Myocyte (in vitro differentiated cells): Measurements from ENCODE around the gene MVB12B. TPM values are rescaled to one million over a fixed set of nuclear protein-coding genes. Genes with fewer than 3 reads are reported as not detected.
A peak's percentile ranks its signal among the peaks of the same experiment; 100 is the strongest.

Experiments
- DNase-seq: peaks from one replicate; pipeline ENCODE4 v3.0.0-alpha.2; 2012; ENCODE audit warnings: low read depth
- total RNA-seq: library from RNA; depleted of rRNA; stranded (reverse); fragments of >200 nt; gene quantifications from 2 replicates; pipeline ENCODE4 v1.2.3, GENCODE V29; 2014

The MVB12B gene
- total RNA-seq, 1 donor from 2014 or later = 4.3 TPM

- DNase-seq = no peak
Measured at GRCh38 chr9:126401581-126401980, 75.0 kb downstream of the MVB12B start.

GRCh38 chr9:126403397-126403796 is 76.8 kb downstream of the MVB12B start:
- no peak for DNase-seq

DNA sequence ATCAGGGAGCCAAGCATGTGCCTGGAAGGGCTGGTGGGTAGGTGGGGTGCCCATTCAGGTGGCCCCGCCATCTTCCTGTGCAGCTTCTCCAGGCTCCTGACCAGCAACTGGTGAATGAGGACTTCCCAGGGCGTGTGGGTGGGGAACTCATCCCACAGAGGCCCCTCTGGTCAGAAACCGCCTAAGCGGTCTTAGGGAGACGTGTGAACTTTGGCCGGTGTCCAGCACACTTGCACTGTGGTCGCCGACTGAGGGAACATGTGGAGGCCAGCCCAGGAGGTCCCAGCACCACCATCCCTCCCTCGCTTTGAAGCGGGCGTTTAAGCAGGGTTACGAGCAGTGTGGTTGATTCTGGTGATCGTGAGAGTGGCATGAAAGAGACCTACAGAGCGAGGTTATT is 77.8 kb downstream of the MVB12B start:
- DNase-seq = no peak

DNA sequence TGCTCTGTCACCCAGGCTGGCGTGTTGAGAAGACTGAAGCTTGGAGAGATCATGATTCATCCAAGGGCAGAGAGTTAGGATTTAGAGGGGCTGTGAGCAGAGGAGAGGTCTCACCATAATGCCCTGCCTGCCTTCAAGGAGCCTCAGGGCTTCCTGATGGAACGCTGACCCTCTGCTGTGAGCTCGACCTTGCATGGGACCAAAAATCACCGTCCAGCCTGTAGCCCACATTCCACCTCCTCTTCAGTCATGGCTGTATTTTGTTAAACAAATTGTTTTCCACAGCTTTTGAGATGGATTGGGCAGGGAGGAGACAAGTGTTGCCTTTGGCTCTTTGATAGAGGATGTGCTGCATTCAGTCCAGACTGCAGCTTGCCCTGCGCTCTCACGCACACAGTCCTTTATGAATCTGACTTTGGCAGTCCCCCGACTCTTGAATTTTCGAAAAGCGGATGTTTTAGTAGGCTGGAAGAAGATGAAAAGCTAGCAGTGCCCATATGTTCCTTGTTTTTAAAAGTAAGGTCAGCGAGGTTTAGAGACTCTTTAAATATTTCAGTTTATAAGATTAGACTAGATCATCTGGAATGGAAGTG is 79.5 kb downstream of the MVB12B start:
- DNase-seq = no peak

- DNase-seq = no peak
Measured at GRCh38 chr9:126407114-126407870, 80.7 kb downstream of the MVB12B start.

- no peak for DNase-seq
Measured at GRCh38 chr9:126408004-126408403, 81.4 kb downstream of the MVB12B start.

DNA sequence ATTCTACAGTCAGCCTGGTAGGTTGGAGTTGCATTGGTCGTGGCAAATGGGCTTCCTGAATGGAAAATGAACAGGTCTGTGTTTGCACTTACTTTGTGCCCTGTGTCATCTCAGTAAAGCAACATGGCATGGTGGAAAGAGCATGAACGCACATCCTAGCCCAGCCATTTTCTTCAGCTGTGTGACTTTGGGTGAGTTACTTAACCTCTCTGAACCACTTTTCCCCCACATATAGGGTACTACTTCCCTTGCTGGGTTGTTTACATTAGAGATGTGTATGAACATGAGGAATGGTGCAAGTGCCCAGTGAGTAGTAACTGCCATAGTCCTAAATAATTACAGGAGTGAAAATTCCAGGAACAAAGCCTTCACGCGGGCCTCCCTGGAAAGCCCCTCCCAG is 83.6 kb downstream of the MVB12B start:
- no peak for DNase-seq

GRCh38 chr9:126411225-126411947 is 84.8 kb downstream of the MVB12B start:
- no peak for DNase-seq

GRCh38 chr9:126411948-126412284 is 85.3 kb downstream of the MVB12B start:
- DNase-seq = no peak

DNA sequence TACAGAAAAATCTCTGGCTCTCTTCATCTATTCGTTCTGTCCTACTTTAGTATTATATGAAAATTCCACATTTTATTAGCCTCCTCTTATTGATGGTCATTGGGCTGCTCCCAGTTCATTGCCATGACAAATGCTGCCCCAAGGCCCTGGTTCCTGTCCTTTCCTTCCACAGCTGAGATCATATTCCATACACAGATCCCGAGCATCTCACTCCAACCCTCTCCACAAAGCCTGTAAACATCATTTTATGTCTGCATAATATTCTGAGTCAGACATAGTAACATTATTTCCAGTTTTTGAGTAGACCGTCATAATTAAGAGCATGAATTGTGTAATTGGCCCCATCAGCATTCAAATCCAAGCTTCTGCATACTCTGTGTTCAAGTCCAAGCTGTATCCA is 86.3 kb downstream of the MVB12B start:
- DNase-seq = no peak

DNA sequence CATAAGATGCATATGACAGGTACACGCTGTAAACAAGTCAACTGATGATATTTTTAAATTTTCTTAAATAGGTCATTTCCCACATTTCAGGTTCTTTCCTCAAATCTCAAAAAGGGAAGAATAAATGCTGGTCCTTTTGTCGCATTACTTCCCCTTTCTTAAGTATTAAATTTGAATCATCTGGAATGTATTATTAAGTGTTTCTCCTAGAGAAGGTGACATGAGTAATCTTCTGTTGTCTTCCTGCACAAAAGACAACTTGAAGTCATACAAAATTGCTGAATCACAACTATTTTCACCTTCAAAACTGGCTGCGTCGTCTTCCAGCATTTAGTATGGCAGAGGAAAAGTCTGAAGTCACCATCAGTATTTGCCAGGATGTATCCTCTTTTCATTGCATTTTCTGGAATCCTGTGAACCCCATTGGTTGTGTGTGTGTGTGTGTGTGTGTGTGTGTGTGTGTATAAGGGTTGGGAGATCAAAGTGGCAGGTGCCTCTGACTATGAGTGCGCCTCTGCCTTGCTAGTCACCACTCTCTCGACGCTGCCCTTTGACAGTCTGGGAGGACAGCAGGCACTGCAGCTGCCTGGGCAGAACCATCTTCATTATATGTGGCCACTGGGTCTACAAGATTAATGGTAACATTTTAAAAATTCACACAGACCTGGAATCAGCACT is 86.9 kb downstream of the MVB12B start:
- no peak for DNase-seq

DNA sequence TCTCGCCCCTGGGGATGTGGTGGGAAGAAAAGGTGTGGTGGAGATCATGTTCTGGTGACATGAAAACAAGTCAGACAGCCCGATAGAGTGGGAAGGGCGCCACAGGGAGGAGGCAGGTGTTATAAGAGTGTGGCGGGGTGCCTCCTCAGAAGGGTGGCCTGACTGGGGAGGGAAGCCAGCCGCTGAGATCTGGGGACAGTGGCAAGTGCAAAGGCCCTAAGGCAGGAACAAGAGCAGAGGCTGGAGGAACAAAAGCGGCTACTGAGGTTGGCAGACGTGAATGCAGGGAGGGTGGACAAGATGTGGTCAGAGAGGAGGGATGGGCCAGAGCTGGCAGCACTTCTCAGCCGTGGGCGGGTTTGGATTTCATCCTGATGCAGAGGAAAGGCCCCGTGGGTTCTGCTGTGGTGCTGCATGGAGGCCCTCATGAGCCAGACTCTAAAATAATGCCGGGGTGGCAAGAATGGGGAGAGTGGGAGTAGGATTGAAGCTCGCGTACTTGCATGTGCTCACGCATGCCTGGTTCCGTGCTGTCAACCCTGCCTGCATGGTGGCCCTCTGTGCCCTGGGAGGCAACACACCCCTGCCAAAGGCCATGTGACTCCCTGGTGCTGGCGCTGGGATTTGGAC is 89.2 kb downstream of the MVB12B start:
- DNase-seq = no peak

DNA sequence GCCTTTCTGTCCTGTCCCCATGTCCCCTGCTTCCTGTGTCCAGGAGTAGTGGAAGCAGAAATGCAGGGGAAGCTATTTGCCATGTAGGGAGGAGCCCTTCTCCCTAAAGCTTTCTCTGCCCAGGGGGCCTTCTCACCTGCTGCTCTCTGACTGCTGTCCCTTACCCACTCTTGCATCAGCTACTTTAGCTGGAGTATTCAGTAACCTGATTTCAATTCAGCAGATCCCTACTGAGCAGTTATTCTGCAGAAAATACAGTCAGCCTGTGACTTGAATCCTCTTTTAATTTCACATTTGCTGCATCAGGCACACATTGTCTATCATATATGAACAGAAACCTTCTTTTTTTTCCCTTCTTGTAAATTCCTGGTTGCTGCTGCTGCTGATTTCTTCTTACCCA is 90.4 kb downstream of the MVB12B start:
- no peak for DNase-seq

GRCh38 chr9:126417684-126418083 is 91.1 kb downstream of the MVB12B start:
- DNase-seq = no peak

- no peak for DNase-seq
Measured at GRCh38 chr9:126418608-126419007, 92.0 kb downstream of the MVB12B start.

DNA sequence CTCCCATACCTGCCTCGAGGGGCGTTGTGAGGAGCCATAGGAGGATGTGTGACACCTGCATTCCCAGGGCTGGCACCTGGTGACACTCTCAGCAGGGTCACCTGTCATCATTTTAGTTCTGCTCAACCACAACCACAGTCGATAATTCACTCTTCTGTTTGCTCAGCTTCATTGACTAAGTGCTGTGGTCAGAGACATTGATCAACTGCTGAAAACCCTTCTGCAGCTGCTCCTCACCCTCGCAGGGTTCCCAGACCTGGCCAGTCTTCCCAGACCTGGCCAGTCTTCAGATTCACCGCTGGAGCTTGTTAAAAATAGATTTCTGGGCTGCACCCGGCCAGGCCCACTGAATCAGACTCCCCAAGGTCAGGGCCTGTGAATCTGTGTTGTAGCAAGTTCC is 92.8 kb downstream of the MVB12B start:
- DNase-seq = peak; percentile 44

DNA sequence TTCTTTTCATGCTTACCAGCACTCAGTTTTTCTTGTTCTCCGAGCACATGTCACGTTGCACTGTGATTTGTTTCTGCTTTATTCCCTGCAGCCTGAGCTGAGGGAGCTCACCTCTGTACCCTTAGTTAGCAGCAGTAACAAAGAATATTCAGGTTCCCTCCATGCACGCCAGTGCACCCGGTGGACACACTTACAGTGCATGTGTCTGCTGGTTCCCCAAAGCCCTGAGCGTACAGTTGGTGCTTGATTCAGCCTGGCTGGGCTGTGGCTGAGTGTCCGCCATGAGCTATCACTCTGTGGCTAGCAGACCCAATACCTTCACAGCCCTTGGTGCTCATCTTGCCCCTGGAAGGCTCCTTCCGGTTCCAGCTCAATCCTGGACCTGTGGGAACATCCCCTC is 93.5 kb downstream of the MVB12B start:
- DNase-seq = no peak

- no peak for DNase-seq
Measured at GRCh38 chr9:126420643-126421564, 94.3 kb downstream of the MVB12B start.

- peak; percentile 14 for DNase-seq
Measured at GRCh38 chr9:126421567-126422428, 95.2 kb downstream of the MVB12B start.
